Suppressor macrophage (primary cell): ENCODE results near the gene PAK4.

ENCODE experiments used
- DNase-seq, 4 experiments: peaks; one replicate each; pipeline ENCODE4 v3.0.0-alpha.2; 2020 to 2022

Gene PAK4

DNA sequence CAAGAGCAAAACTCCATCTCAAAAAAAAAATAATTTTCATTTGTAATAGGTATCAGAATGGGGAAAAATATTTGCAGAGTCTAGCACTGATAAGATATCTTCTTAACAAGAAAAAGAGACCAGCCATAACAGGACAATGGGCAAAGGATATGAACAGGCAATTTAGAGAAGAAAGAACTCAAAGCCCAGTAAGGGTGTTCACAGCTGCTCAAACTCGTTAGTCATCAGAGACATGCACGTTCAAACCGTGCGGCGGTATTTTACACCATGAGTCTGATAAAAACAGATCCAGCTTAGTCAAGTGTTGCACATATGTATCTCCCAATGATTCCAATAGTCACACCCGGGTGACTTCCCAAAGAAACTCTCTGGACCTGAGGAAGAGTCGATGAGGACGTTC is 57.5 kb downstream of the PAK4 start:
- no peak for DNase-seq

- no peak for DNase-seq
These were observed 60.8 kb downstream of the PAK4 start for GRCh38 chr19:39186391-39186790.

DNA sequence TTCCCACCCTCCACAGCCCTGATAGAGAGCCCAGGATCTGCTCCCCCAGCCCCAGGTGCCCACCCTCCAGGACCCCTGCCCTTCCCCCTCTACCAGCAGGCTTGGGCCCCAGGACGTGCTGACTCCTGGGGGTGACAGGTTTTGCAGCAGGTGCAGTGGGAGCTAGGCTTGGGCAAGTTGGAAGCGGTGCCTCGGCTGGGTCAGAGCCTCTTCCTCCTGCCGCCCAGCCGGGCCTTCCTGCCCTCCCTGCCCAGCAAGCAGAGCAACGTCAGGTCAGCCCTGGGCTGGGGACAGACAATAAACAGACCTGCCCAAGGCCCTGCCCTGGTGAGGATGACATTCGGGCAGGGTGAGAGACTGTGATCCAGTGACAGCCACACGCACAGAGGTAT is 62.0 kb downstream of the PAK4 start:
- no peak for DNase-seq

DNA sequence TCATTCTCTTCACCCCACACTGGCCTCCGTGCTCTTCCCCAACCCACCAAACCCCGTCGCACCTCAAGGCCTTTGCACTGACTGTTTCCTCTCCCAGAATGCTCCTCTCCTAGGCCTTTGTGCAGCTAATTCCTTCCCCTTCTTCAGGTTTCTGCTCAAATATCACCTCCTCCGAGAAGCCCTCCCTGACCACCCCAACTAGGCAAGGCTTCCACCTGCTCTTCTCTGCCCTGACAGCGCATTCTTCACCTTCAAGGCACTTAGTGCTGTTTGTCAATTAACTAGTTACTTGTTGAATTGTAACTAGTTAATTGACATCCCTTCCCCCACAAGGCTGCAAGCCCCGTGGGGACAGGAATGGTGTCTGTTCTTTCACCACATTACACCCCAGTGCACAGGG is 63.4 kb downstream of the PAK4 start:
- no peak for DNase-seq

DNA sequence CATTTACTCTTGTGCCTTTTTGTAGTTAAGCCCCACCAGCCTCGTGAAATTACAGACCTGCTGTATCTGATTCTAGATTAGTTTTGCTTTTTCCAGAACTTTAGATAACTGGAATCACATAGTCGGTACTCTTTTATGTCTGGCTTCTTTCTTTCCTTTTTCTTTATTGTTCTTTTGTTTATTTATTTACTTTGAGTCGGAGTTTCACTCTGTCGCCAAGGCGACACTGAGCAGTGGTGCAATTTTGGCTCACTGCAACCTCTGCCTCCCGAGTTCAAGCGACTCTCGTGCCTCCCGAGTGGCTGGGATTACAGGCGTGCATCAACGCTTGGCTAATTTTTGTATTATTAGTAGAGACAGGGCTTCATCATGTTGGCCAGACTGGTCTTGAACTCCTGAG is 65.2 kb downstream of the PAK4 start:
- no peak for DNase-seq

GRCh38 chr19:39192846-39193245 is 67.3 kb downstream of the PAK4 start:
- no peak for DNase-seq

- DNase-seq = no peak
These were observed 68.2 kb downstream of the PAK4 start for GRCh38 chr19:39193803-39194202.

DNA sequence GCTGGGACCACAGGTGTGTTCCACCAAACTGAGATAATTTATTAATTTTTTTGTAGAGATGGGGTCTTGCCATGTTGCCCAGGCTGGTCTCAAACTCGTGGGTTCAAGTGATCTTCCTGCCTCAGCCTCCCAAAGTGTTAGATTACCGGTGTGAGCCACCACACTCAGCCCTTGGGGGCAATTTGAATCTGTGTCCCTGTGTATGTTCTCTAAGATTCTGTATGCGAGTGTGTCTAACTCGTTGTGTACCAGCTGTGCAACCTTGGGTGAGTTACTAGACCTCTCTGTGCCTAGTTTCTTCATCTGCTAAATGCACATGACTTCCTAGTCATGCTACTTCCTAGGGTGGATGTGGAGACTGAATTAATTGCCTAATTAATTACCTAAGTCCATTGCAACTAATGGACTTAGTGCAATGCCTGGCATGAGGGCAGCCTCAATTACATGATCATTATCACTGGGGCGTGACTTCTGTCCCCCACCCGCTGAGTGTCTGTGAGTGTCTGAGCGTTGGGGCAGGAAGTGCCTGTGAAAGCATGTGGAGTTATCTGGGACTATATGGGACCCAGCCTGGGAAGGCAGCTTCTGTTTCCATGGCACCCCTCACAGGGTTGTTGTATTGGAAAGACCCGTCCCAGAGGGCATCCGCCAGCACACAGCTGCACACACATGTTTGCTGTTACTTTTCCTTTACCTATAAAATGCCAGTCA is 69.4 kb downstream of the PAK4 start:
- DNase-seq = no peak

GRCh38 chr19:39195755-39196154 is 70.2 kb downstream of the PAK4 start:
- DNase-seq = no peak

DNA sequence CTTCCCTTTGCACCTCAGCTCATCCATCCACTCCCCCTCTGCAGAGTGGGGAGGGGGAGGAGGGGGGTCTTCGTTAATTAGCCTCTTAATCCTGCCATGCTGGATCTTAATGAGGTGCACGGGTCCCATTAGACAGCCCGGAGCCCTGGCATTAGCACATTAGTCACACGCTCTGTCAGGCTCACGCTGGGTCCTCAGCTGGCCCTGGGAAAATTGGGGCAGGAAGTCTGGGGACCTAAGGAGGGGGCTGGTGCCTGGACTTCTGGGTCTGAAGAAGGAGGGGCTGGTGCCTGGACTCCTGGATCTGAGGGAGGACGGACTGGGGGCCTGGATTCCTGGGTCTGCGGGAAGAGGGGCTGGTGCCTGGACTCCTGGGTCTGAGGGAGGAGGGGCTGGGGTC is 70.7 kb downstream of the PAK4 start:
- no peak for DNase-seq

- no peak for DNase-seq
These were observed 71.4 kb downstream of the PAK4 start, which contains the start of gene NCCRP1 for GRCh38 chr19:39196860-39197562. Gene NCCRP1 (plus strand): TSS chr19:39196964. CDS start chr19:39196983, 19 bp downstream.

DNA sequence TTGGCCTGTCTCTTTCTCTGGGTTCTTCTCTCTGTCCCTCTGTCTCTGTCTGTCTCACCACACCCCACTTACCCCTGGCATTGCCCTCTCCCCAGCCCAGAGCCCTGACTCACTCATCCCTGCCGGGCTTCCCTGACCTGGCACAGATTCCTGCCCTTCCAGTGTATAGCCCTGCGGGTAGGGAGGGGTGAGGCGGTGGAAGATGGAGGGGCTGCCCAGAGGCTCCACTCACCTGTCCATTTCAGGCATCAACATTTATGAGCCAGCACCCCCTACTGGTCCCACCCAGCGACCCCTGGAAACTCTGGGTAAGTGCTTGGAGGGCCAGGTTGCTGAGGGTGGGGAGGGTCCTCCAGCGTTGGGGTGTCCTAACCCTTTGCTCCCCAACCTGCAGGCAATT is 72.2 kb downstream of the PAK4 start:
- DNase-seq = no peak

DNA sequence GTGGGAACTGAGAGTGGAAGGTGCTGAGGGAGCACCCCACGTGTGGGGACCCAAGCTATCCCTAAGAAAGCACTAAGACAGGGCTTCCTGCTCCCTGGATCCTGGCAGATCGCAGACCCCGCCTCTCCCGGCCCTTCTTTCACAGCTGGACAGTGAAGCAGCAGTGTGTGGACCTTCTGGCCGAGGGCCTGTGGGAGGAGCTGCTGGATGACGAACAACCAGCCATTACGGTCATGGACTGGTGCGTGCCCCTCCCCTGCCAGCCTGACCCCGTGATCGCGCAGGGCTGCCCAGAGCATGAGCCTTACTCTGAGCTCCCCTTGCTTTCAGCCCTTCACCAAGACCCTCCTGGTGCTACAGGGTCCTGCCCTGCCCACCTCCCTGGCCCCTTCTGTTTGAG is 73.4 kb downstream of the PAK4 start:
- DNase-seq = no peak

DNA sequence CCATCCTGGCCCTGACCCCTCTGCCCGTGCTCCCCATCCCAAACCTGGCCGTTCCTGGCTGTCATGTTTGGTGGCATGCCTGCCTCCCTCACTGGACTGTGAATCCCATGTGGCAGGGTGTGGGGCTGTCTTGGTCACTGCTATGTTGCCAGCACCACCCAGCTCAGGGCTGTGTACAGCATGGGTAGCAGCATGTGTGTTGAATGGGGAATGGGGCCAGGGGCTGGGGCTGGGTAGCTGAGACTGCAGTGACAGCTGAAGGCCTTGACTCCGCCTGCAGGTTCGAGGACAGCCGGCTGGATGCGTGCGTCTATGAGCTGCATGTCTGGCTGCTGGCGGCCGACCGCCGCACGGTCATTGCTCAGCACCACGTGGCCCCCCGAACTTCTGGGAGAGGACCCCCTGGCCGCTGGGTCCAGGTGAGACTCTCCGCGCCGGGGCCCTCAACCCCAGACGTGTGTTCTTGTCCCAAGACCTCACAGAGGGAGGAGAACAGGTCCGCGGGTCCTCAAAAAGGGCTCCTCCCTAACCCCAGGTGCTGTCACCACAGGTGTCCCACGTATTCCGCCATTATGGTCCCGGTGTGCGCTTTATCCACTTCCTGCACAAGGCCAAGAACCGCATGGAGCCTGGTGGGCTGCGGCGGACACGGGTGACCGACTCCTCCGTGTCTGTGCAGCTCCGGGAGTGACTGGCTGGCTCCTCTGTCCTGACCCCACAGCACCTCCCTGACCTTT is 74.6 kb downstream of the PAK4 start:
- no peak for DNase-seq

DNA sequence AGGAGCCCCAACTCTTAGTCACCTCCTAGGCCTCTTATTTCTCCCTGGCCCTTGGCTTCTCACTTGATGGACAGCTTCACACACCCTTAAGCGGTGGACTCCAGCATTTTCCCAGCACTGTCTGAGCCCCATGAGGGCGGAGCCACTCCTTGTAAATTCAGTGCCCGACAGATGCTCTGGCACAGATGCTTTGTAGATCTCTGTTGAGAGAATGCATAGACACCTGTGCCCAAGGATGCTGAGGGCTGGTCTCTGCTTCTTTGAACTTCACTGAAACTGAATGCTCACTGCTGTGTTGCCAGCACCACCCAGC is 75.2 kb downstream of the PAK4 start:
- no peak for DNase-seq

DNA sequence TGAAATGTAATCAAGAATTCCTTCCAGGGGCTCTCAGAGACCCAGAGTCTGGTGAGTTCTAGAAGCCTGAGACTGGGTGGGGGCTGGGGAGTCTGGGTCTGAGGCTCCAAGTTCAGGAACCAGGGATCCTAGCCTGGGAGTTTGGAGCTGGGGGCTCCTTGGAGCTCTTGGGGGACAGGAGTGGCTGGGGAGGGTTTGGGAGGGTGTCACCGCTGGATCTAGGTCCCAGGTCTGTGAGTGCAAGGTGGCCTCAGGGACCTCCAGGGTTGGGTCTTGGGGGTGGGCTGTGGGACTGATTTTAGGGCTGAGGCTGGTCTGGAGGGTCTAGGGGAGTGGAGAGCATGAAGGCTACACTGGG is 77.4 kb downstream of the PAK4 start:
- no peak for DNase-seq

- DNase-seq = no peak
These were observed 78.1 kb downstream of the PAK4 start, which contains the start of gene SYCN for GRCh38 chr19:39203372-39204341. Gene SYCN (minus strand): TSS chr19:39204263. CDS start chr19:39204254, 9 bp downstream.

- no peak for DNase-seq
These were observed 79.8 kb downstream of the PAK4 start for GRCh38 chr19:39205449-39205764.

DNA sequence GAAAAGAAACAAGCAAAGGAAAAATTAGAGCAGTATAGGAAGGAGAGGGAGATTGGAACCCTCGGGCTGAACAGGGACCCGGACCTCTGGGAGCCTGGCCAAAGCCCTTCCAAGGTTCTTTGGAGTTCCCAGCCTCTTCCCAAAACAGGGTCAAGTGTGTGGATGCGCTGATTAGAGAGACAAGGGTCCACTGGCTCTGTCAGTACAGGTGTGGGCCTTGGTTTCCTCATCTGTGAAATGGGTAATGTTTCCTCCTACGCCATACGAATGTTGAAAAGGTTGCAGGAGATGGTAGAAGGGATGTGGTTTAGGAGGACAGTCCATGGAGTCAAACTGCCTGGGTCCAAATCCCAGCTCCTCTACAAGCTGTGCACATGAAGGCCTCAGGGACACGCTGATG is 80.5 kb downstream of the PAK4 start:
- no peak for DNase-seq

DNA sequence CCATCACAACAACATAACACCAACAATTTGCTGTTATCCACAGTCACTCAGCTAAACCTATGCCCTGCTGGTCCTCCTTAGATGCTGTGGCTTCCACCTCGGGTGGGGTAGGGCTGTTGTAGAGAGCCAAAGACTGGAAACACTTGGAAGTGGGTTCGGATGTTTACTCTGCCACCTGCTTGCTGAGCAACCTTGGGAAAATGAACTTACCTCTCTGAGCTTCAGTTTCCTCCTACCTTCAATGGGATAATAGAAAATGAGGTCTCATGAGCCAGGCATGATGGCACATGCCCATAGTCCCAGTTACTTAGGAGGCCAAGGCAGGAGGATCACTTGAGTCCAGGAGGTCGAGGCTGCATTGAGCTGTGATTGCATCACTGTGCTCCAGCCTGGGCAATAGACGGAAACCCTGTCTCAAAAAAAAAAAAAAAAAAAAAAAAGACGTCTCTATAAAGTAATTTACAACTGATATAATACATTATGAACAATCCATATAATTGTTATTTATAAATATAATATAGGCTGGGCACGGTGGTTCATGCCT is 81.8 kb downstream of the PAK4 start:
- DNase-seq = no peak

DNA sequence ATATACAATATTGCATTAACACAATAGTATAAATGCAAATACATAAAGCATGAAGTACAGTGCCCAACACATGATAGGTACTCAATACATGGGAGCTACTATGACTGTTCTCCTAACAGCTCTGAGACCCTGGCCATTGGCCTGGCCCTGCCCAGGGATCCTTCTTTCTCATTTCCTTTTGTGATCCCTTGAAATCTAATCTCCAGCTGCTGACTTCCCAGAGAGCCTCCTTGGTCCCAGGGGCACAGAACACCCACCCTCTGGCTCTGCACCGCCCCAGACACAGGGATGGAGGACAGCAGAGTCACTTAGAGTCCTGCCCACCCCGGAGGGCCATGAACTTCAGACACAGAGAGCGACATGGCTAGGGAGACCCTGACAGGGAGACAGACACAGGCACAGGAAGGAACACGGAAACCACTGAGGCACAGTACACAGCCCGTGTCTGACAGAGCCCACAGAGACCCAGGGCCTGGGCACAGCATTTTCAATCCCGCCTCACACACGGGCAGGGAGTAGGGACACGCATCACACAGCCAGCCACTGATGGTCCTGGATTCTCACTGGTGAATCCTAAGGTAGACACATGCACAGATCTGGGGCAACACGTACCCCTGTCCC is 82.7 kb downstream of the PAK4 start:
- DNase-seq = no peak

DNA sequence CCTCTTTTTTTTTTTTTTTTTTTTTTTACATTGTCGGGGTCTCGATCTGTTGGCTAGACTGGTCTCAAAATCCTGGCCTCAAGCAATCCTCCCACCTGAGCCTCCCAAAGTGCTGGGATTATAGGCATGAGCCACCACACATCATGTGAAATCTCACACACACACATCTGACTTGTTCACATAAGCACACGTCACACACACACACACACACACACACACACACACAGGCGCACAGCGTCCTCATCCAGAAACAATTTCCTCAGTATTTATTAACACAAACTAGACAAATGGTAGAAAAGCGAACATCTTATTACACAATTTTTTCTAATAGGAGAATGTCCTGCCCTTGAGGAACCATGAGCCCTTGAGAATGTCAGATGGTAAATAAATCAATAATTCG is 83.6 kb downstream of the PAK4 start:
- DNase-seq = no peak
